Loucy (cell line): ENCODE results near the gene DMRT1.

Source experiments
- CTCF ChIP-seq: fragments of 200-600 bp; sonication (generic); conservative IDR thresholded peaks from 2 replicates; pipeline ENCODE4 v1.5.1; 2014; ENCODE audit warnings: mild to moderate bottlenecking, antibody characterized with exemption, low read length
- EZH2phosphoT487 ChIP-seq: fragments of 200-600 bp; IDR thresholded peaks from 2 replicates; pipeline ENCODE4 v1.6.1; 2018; ENCODE audit warnings: antibody characterized with exemption, mild to moderate bottlenecking, moderate library complexity, borderline replicate concordance

GRCh38 chr9:1008216-1008615 lies 166.7 kb downstream of the DMRT1 start:
- no peak for TF ChIP-seq CTCF
- no peak for TF ChIP-seq EZH2phosphoT487
